NCI-H524 treated with DMSO at 0.1 percent for 48 hours (cell line): ENCODE data around the gene CDT1.
"Not testable (repeated sequence)": the region's sequence is repeated elsewhere in the genome, so short reads cannot be mapped to it uniquely, and the experiment has no call there.

ENCODE experiments used
- DNase-seq: peaks from one replicate; lab custom pipeline; 2025; lab: John Stamatoyannopoulos, UW

The CDT1 gene

DNA sequence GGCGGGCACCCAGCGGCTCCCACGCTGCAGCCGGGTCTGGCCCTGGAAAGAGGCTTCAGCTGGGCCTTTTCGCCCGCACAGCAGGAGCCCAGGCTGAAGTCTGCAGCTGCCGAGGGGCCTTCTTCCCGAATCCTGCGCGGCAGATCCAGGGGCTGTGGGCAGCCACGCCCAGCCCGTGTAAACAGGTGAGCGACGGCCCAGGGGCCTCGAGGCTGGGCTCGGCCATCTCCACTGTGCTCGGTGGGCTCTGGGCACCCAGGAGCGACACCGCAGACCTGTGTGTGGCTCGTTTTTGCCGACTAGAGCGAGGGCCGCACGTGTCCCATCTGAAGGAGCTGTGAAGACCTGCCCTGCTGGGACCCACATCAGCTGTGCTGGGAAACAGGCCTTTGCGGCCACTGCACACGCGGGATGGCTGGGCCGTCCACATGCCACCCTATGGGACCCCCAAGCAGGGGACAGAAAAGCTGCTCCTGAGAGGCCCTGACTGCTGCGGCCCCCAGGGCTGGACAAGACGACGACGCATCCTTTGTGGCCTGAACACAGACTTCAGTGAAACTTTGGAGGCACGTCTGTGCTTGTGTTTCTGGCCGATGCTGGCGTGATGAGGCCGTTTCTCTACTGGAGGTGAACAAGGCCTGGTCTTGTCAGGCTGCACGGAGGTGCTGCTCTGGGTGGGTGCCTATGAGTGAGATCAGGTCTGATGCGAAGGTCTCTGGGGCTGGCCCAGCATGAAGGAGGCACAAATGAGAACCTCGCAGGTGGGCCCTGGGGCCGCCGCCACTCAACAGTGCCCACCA is 13.3 kb downstream of the CDT1 start:
- no peak for DNase-seq

DNA sequence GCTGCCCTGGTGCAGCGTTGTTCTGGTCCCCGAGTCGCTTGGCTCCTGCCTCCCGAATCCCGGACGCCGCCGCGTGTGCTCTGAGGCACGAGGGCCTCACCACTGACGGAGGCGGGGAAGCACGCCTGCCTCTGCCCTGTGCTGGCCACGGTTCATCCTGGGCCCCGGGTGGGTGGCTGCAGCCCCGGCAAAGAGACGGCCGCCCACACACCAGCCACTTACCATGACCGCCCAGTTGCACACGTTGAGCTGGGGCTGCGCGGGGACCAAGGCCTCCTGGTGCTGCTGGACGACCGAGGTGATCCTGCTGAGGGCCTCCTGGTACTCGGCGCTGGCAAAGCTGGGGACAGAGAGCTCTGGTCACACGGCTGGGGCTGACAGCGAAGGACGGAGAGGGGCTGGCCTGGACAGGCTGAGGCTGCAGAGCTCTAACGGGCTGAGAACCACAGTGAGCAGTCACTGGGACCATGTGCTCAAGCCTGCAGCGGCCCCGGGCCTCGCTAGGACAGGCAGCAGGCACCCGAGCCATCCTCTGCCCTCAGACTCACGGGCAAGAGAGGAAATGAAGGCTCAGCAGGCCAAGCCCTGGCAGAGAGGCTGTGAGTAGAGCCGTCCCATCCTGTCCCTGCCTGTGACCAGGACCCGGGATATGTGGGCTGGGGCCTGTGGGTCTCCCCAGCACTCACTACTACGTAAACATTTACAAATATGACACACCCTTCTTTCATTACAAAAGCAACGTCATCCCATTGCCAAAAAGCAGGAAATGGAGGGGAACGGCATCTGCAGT is 14.4 kb downstream of the CDT1 start:
- no peak for DNase-seq

DNA sequence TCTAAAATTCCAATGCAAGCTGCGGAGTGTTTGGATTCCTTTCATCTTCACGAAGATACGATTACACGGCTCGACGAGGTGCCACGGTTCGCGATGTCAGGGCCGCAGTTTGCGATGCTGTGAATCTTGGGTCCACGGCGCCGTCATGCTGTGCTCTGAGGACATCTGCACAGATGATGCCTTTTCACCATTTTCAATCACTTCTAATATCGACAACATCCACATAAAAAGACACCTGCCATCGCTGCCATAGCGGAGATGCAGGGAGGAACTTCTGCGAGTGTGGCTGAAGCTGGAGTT is 14.9 kb downstream of the CDT1 start:
- no peak for DNase-seq

DNA sequence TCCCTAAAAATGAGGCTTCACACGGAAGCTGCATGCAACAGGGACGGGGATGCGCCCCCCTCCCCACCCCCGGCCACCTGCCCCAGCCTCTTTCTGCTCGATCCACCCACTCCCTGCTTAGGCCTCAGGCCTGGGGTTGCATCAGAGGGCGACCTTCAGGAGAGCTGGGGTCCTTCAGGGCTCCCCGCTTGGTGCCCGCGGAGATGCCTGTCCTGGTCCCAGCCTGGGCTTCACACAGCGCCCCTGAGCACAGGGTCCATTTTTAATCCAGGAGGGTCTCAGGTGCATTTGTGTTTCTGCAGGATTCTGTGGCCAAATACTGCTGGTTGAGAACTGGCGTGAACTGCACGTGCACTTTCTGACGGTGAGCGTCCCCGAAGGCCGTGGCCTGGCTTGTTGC is 15.5 kb downstream of the CDT1 start:
- no peak for DNase-seq

DNA sequence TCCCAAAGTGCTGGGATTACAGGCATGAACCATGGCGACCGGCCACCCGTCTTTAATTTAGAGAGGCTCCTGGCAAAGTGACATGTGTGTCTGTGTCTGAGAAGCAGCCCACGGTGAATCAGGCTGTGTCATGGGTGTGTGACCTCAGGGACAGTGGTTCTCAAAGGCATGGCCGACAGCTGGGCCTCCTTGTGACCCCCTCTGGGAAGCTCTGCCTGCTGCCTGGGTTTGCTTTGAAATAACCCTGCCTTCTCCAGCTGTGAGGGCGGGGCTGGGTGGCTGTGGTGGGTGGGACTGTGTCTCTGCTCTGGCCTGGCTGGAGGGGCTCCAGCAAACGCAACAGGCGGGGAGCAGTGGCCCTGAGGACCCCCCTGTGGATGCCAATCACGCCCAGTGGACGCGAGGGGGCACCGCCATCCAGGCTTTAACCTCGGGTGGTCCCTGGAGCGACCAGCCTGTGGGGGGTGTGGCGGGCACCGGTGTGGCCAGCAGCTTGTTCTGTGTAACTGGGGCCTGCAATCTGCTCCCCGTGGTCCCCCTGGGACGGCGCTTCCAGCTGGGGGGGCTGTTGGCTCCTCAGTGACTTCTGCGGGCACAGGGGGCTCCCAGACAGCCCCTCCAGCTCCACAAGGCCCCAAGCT is 16.9 kb downstream of the CDT1 start:
- DNase-seq = no peak

DNA sequence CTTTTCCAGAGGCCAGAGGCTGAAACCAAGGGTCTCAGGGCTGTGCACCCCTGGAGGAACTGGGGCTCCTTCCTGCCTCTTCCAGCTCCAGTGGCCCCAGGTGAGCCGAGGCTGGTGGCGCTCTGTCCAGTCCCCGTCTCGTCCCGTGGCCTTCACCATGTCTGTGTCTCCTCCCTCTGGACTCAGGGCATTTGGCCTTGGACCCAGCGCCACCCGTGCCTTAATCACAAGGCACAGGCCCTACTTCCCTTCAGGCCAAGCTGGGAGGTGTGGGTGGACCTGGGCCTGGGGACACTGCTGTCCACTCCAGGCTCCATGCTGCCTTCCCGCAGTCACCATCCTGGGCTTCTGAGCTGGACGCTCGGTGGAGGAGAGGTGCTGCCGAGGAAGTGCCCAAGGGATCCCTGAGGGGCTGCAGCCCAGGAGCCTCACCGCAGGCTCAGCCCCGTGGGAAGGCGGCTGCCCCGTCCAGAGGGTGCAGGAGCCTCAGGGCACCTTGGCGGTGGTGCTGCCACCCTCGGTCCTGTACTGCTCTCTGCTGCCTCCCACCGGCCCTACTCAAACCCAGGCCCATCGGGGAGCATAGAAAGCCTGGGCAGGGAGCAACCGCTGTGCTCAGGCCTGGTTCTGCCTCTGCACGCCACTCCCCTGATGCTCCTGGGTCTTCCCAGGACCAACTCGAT is 17.7 kb downstream of the CDT1 start:
- DNase-seq = no peak

DNA sequence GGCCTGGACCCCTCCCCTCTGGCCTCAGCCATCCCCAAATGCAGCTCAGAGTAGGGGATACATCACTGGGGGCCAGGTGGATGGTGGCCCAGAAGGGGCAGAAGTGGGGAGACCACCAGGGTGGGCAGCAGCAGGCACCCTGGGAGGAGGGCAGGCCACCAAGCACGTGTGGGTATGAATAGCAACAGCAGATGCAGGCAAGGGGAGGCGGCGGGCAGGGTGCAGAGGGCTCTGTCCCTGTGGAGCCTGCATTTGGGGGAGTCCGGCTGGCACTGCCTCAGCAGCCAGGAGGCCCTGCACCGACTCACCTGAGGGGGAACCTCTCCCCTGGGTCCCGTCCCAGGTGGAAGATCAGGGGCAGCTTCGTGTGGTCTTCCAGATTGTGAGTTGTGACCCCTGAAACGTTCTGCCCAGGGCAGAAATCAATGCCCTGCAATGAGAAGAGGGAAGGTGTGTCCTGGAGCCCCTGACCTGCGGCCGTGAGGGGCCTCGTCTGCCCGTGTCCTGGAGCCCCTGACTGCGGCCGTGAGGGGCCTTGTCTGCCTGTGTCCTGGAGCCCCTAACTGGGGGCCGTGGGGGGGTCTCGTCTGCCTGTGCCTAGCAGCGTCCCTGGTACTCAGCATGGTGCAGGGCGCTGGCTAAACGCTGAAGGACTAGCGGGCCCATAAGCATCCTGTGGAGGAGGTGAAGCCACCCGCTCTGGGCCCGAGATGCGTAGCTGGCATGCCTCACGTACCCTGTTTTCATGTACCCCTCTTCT is 18.9 kb downstream of the CDT1 start:
- DNase-seq = no peak

DNA sequence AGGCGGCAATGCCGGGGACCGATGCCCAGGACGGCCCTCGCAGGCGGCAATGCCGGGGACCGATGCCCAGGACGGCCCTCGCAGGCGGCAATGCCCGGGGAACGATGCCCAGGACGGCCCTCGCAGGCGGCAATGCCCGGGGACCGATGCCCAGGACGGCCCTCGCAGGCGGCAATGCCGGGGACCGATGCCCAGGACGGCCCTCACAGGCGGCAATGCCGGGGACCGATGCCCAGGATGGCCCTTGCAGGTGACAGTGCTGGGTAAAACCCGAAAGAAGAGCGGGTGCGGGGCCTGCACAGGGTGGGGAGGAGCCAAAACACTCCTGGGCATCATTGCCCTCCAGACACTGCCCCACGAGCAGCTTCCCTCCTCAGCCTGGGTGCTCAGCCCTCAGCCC is 20.1 kb downstream of the CDT1 start:
- DNase-seq = not testable (repeated sequence)

DNA sequence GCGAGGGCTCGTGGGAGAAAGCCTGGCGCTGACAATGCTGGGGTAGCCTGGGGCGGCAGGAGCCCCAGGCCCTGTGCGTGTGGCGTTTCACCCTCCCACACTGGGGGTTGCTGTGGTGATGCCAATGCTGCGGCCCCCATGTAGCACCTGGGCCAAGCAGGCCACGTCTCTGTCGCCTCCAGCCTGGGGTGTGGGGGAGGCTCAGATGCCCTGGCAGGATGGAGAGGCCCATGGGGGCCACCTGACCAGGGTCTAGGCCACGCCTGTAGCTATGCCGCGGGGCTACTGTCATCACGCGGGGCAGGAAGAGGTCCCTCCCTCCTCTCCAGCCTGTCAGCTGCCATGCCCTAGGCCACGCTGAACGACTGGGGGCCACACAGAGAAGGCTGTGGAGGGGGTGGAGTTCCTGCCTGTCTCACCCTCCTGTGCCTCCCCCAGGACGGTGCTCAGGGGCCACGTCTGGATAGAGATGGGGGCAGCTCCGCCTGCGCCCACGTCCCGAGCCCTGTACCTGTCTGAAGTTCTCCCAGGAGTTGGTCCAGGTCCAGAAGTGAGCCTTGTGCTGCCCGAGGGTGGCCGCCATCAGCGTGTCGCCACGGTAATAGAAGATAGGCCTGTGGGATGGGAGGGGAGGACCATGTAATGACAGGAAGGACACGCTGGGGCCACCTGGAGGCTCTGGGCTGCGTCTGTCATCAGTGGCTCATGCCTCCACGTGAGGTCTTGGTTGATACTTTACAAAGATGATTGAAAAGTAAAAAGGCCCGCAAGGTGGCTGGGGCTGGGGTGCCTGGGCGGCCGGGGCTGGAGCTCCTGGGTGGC is 20.9 kb downstream of the CDT1 start:
- DNase-seq = no peak

DNA sequence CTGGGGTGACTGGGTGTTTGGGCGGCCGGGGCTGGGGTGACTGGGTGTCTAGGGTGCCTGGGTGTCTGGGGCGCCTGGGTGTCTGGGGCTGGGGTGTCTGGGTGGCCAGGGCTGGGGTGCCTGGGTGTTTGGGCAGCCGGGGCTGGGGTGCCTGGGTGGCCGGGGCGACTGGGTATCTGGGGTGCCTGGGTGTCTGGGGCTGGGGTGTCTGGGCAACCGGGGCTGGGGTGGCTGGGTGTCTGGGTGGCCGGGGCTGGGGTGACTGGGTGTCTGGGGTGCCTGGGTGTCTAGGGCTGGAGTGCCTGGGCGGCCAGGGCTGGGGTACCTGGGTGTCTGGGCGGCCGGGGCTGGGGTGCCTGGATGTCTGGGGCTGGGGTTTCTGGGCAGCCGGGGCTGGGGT is 21.6 kb downstream of the CDT1 start:
- no peak for DNase-seq

DNA sequence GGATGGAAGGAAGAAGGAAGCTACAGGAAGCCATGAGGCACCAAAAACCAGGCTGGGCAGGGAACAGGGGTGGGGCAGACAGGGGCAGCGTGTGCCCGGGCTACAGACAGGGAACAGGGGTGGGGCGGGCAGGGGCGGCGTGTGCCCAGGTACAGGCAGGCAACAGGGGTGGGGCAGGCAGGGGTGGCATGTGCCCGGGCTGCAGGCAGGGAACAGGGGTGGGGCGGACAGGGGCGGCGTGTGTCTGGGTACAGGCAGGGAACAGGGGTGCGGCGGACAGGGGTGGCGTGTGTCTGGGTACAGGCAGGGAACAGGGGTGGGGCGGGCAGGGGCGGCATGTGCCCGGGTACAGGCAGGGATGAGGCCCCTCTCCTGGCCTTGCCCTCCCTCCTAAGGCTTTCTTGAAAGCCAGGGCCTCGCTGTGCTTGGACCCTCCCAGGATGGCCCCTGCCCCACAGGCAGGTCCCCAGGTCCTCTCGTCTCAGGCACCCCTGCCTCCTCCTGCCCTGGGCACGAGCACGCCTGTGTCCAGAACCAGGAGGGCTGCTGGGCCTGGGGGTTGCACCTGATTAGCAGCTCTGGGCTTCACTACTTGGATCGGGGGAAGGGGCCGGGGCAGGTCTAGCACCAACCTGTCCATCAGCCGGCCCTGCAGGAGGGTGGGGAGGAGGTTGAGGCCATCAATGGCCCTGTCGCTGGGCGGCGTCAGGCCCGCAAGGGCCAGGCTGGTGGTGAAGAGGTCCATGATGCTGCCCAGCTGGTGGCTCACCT is 22.7 kb downstream of the CDT1 start:
- no peak for DNase-seq

DNA sequence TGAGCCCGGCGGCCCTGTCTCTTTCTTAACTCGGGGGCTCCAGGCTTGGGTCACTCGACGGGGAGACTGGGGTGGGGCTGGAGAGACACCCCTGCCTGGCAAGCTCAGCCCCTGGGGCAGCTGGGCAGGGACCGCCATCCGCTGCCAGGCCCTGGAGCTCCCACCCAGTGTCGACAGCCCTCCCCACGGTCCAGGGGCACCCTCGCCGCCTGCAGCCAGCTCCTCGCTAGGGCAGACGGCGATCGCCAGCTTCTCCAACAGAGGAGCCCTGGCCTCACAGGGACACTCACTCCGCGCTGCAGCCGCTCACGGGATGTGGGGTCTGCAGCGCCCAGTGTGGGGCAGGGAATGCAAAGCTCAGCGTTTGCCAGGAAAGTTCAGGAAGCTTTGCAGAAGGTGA is 24.1 kb downstream of the CDT1 start:
- no peak for DNase-seq

DNA sequence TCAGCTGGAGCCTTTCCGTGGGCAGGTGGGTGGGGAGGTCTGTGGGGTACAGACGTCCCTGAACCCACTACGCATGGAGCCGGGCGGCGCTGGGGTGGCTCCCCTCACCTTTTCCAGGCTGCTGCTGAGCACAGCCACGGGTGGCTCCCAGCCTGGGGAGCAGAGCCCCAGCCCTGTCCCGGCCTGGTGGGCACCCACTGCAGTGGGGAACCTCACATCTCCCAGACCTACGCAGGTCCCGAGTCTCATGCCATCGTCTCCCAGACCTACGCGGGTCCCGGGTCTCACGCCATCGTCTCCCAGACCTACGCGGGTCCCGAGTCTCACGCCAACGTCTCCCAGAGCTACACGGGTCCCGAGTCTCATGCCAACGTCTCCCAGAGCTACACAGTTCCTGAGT is 25.1 kb downstream of the CDT1 start:
- no peak for DNase-seq

DNA sequence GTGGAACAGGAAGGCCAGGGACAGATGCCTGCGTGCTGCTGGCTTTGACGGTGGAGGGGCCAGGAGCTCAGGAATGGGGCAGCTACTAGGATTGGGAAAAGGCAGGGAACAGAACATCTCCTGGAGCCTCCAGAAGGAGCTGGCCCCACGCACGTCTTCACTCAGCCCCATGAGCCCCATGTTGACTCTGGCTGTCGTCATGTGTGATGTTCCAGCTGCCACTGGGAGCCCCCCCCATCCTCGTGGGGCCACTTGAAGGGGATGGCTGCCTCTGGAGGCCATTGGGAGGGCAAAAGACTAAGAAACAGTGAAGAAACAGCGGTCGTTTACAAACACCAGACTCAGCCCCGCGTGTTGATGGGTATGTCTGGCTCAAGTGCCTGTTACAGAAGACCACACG is 26.7 kb downstream of the CDT1 start:
- no peak for DNase-seq

DNA sequence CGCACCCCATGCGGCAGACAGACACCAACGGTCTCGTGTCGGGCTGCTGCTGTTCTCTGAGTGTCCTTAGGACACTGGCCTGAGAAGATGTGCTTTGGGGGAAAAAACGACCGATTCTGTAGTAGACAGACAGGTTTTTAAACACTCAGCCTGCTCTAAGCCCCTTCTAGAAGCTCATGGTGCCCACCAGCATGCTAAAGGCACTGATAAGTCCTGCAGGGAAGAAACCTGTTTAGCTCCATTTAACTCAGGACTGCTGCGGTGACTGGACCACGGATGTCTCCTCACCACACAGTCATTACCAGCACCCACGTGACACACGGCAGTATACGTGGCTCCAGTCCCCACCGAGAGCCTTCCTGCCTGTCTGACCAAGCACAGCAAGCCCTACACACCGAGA is 27.2 kb downstream of the CDT1 start:
- no peak for DNase-seq

DNA sequence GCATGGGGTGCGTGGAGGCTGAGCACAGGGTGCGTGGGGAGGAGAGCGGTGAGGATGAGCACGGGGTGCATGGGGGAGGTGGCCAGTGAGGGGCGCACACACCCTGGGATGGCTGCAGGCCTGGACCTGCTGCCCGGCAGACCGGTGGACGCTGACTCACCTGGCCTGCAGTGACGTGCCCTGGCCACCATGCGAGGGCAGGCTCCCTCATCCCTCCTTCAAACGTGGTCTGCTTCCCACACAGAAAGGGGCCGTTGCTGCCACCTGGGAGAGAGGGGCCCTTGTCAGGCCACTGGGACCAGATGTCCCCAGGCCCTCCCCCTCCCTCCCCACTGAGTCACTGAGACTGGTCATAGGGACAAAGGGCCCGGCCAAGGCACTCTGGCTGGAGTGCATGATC is 28.2 kb downstream of the CDT1 start:
- no peak for DNase-seq

DNA sequence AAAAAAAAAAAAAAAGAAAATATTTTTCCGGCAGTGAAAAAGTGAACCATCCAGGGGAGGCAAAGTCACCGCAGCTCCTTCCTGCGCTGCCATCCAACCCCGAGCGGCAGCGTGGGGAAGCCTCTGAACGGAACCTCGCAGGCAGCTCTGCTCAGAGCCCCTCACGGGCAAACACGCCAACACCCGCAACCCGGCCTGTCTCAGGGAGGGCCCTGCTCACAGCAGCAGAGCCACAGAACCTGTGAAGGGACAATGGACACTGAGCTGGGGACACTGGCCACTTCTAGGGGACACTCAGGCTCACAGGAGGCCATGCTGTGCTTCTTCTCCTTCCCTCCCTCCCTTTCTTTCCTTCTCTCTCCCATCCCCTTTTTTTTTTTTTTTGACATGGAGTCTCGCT is 29.5 kb downstream of the CDT1 start:
- DNase-seq = no peak

DNA sequence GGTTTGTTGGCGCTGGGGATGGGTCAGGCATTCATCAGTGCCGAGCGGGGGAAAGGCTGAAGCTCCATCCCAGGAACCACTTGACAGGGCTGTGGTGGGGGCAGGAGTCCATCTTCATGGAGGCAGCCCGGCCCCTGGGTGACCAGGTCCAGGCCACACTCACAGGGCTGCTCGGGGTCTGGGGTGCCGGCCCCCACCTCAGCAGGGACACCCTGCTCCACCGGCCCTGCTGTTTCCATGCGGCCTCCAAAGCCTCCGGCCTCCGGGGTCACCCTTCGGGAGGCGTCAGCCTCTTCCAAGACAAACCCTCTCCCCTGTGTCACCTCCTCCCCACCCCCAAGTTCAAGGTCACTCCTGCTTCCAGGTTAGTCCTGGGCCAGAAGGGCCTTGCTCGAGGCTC is 31.1 kb downstream of the CDT1 start:
- DNase-seq = no peak

DNA sequence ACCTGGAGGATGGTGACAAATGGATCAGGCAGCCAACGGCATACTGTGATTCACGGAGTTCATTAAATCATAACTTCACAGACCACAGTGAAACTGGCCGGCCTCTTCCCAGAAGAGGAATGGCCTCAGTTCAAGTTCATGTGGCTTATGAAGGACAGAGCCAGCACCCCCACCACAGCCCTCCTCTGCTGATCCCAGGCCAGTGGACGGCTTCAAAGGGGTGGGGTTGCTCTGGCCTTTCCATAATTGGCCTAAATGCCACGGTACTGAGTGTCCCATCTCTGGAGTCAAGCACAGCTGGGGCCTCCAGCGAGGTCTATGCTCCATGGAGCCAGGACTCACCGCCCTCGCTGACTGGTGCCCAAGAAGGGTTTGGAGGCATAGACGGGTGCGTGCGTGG is 31.8 kb downstream of the CDT1 start:
- no peak for DNase-seq

DNA sequence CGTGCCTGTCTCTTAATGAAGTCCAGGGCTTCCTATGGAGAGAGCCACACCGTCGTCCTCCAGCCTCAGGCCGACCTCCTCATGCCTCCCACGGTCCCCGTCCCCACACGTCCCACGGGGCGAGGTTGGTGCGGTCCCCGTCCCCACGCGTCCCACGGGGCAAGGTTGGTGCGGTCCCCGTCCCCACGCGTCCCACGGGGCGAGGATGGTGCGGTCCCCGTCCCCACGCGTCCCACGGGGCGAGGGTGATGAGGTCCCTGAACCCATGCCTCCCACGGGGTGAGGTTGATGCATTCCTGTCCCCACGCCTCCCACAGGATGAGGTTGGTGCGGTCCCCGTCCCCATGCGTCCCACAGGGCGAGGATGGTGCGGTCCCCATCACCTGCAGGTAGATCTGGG is 32.2 kb downstream of the CDT1 start:
- no peak for DNase-seq
